Caco-2 (cell line): ENCODE data around the gene LIPC. TPM values are rescaled to one million over a fixed set of nuclear protein-coding genes. Genes with fewer than 3 reads are reported as not detected.

Experiments used
- BruUV-seq: library from RNA; stranded (reverse); fragments of 400-500 nt; replicated peaks from 2 replicates; lab custom pipeline; 2021; lab: Mats Ljungman, UMichigan
- CTCF ChIA-PET: fragments of 300-600 bp; sonication (Branson Sonifier 250); formaldehyde crosslinking; loops from one replicate; lab custom pipeline; 2022; ENCODE audit warnings: antibody characterized with exemption; lab: Charles Lee
- POLR2A ChIA-PET: fragments of 300-600 bp; sonication (Branson Sonifier 250); formaldehyde crosslinking; loops from one replicate; lab custom pipeline; 2022; ENCODE audit warnings: antibody characterized with exemption; lab: Charles Lee
- DNase-seq, 2 experiments: peaks; one replicate each; pipeline versions ENCODE4 v3.0.0 to v3.0.0-alpha.2; 2020 to 2022
- H3K27me3 ChIP-seq: replicated peaks from 2 replicates; pipeline ENCODE4 v1.6.0; 2011; ENCODE audit warnings: low read length; ENCODE audit not compliant: control insufficient read depth, insufficient read depth
- H3K36me3 ChIP-seq: 2 replicates; pipeline ENCODE4 v1.5.1; 2011; ENCODE audit warnings: low read length; ENCODE audit not compliant: control insufficient read depth, insufficient read depth
- H3K4me1 ChIP-seq: fragments of 250-450 bp; sonication (Bioruptor Pico); 2 replicates; pipeline ENCODE4 v1.5.1; 2020; ENCODE audit warnings: mild to moderate bottlenecking
- H3K4me3 ChIP-seq: 2 replicates; pipeline ENCODE4 v1.5.1; 2011; ENCODE audit warnings: low read depth, mild to moderate bottlenecking, control low read depth, low read length
- H3K9me3 ChIP-seq: fragments of 250-450 bp; sonication (Bioruptor Pico); 2 replicates; pipeline ENCODE4 v1.5.1; 2020; ENCODE audit warnings: mild to moderate bottlenecking, moderate library complexity
- H3K27ac Mint-ChIP-seq: one replicate; pipeline ENCODE4 v1.8.0; 2022; ENCODE audit warnings: mixed read lengths; ENCODE audit not compliant: unreplicated experiment
- H3K27me3 Mint-ChIP-seq: one replicate; pipeline ENCODE4 v1.8.0; 2022; ENCODE audit warnings: mixed read lengths; ENCODE audit not compliant: insufficient read depth, unreplicated experiment
- H3K36me3 Mint-ChIP-seq: one replicate; pipeline ENCODE4 v1.8.0; 2022; ENCODE audit warnings: mild to moderate bottlenecking, mixed read lengths; ENCODE audit not compliant: insufficient read depth, unreplicated experiment
- H3K4me1 Mint-ChIP-seq: one replicate; pipeline ENCODE4 v1.8.0; 2022; ENCODE audit warnings: low read depth, mixed read lengths; ENCODE audit not compliant: unreplicated experiment
- H3K4me3 Mint-ChIP-seq: one replicate; pipeline ENCODE4 v1.8.0; 2022; ENCODE audit warnings: mild to moderate bottlenecking, moderate library complexity, mixed read lengths; ENCODE audit not compliant: unreplicated experiment
- H3K9me3 Mint-ChIP-seq: one replicate; pipeline ENCODE4 v1.8.0; 2022; ENCODE audit warnings: mixed read lengths; ENCODE audit not compliant: unreplicated experiment
- intact Hi-C: fragments of 100-400 bp; cut with micrococcal nuclease; formaldehyde crosslinking; loops from one replicate; pipeline ENCODE4 v1.10.0; 2022; ENCODE audit not compliant: unreplicated experiment
- total RNA-seq: library from RNA; stranded (reverse); gene quantifications from 2 replicates; pipeline ENCODE4 v1.2.3, GENCODE V29; 2022
- TF ChIP-seq, protein P1 (sequence below), 2 experiments: fragments of 200-600 bp in 1 of 2; IDR thresholded peaks; 1 replicate in 1 of 2; 2 replicates in 1 of 2; pipeline versions ENCODE4 v1.5.1 to v1.8.0; 2011 to 2022; ENCODE audit warnings: antibody characterized with exemption in 1 of 2, control low read depth in 1 of 2, inconsistent platforms in 1 of 2, low read depth in 1 of 2, low read length in 1 of 2, mild to moderate bottlenecking in 1 of 2, moderate library complexity in 1 of 2; ENCODE audit not compliant: insufficient read depth in 1 of 2, severe bottlenecking in 1 of 2, unreplicated experiment in 1 of 2

Gene LIPC
- total RNA-seq, 1 experiment from 2014 or later: 17.6 TPM

- Mint-ChIP-seq H3K36me3 (no peaks in the 10 kb centered on the region), H3K9me3 (no peaks in the 10 kb centered on the region), H3K4me3 (no peak overlapping the region), H3K4me1 (peaks cover 25% of the 10 kb centered on the region), H3K27ac (no peak overlapping the region), H3K27me3 (no peaks in the 10 kb centered on the region)
- H3K36me3 ChIP-seq: no peaks in the 10 kb centered on the region; the same call in 1 of the 2 replicates
- H3K9me3 ChIP-seq: no peaks in the 10 kb centered on the region
- TF ChIP-seq, protein P1, sequence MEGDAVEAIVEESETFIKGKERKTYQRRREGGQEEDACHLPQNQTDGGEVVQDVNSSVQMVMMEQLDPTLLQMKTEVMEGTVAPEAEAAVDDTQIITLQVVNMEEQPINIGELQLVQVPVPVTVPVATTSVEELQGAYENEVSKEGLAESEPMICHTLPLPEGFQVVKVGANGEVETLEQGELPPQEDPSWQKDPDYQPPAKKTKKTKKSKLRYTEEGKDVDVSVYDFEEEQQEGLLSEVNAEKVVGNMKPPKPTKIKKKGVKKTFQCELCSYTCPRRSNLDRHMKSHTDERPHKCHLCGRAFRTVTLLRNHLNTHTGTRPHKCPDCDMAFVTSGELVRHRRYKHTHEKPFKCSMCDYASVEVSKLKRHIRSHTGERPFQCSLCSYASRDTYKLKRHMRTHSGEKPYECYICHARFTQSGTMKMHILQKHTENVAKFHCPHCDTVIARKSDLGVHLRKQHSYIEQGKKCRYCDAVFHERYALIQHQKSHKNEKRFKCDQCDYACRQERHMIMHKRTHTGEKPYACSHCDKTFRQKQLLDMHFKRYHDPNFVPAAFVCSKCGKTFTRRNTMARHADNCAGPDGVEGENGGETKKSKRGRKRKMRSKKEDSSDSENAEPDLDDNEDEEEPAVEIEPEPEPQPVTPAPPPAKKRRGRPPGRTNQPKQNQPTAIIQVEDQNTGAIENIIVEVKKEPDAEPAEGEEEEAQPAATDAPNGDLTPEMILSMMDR (IDR thresholded peaks at IDR 0.05; ENCODE audit: insufficient read depth in 1 of 2, low read depth in 1 of 2, low read length in 1 of 2, severe bottlenecking in 1 of 2, unreplicated experiment in 1 of 2): no peak
- no peaks in the 10 kb centered on the region for H3K4me1 ChIP-seq
- H3K27me3 ChIP-seq: no peaks in the 10 kb centered on the region
- POLR2A ChIA-PET: no interaction called here
- H3K4me3 ChIP-seq: no peak overlapping the region
- DNase-seq: no peak
- CTCF ChIA-PET: no interaction called here
- intact Hi-C loops: no loop called here
- no TSS peak for BruUV-seq
Measured at GRCh38 chr15:58541410-58542087, 109.8 kb downstream of the LIPC start.

DNA sequence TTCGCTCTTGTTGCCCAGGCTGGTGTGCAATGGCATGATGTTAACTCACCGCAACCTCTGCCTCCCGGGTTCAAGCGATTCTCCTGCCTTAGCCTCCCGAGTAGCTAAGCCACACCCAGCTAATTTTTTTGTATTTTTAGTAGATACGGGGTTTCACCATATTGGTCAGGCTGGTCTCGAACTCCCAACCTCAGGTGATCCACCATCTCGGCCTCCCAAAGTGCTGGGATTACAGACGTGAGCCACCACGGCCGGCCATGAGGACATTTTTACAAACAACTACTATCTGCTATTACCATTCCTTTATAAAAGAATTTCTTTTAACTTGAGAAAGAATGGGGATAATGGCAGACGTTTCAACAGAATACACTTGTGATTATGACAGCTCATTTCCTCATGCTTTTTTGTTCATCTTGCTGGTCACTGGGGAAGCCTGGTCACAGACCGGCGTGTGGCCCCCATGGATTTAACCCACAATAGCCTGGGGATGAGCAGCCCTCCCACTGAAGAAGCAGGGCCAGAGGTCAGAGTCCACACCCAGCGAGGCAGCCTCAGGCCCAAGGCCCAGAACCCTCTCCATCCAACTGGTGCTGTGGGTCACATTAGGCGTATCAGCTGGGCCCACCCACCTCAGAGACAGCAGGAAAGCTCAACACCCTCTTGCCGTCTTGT is 112.0 kb downstream of the LIPC start:
- POLR2A ChIA-PET: no interaction called here

GRCh38 chr15:58544756-58545155 is 113.0 kb downstream of the LIPC start:
- ChIA-PET POLR2A (no interaction called here), CTCF (no interaction called here)
- H3K9me3 ChIP-seq: no peaks in the 10 kb centered on the region
- no peak overlapping the region for H3K4me3 Mint-ChIP-seq
- no peaks in the 10 kb centered on the region for H3K9me3 Mint-ChIP-seq
- no peak overlapping the region for H3K27ac Mint-ChIP-seq
- H3K4me1 Mint-ChIP-seq: peaks cover 23% of the 10 kb centered on the region
- intact Hi-C loops: loop anchor here (1.0 kb wide), 1 partner anchor 27 kb away; no protein-coding TSS in a partner anchor
- H3K36me3 ChIP-seq: no peaks in the 10 kb centered on the region; the same call in 1 of the 2 replicates
- DNase-seq: no peak
- no peaks in the 10 kb centered on the region for H3K27me3 ChIP-seq
- no peaks in the 10 kb centered on the region for H3K27me3 Mint-ChIP-seq
- BruUV-seq: no TSS peak
- H3K4me3 ChIP-seq: no peak overlapping the region
- peaks cover 4% of the 10 kb centered on the region for H3K4me1 ChIP-seq
- TF ChIP-seq, protein P1 (IDR thresholded peaks at IDR 0.05; ENCODE audit: insufficient read depth in 1 of 2, low read depth in 1 of 2, low read length in 1 of 2, severe bottlenecking in 1 of 2, unreplicated experiment in 1 of 2): no peak
- no peaks in the 10 kb centered on the region for H3K36me3 Mint-ChIP-seq

More for the DNA sequence above, 112.0 kb downstream of the LIPC start:
- Mint-ChIP-seq H3K4me1 (peaks cover 26% of the 10 kb centered on the region), H3K4me3 (no peak overlapping the region), H3K27ac (no peak overlapping the region), H3K9me3 (no peaks in the 10 kb centered on the region), H3K27me3 (no peaks in the 10 kb centered on the region), H3K36me3 (no peaks in the 10 kb centered on the region)
- no peaks in the 10 kb centered on the region for H3K9me3 ChIP-seq
- no TSS peak for BruUV-seq
- H3K36me3 ChIP-seq: no peaks in the 10 kb centered on the region; the same call in 1 of the 2 replicates
- no peak overlapping the region for H3K4me3 ChIP-seq
- TF ChIP-seq, protein P1 (IDR thresholded peaks at IDR 0.05; ENCODE audit: insufficient read depth in 1 of 2, low read depth in 1 of 2, low read length in 1 of 2, severe bottlenecking in 1 of 2, unreplicated experiment in 1 of 2): no peak
- DNase-seq: no peak
- H3K27me3 ChIP-seq: no peaks in the 10 kb centered on the region
- CTCF ChIA-PET: no interaction called here
- intact Hi-C loops: no loop called here
- H3K4me1 ChIP-seq: peaks cover 4% of the 10 kb centered on the region
